ENCODE results near the gene ABCC5.

GRCh38 chr3:183898028-183898431 lies 119.7 kb downstream of the ABCC5 start:
- TF ChIP-seq CTCF (conservative IDR thresholded peaks at IDR 0.05) (no peak), EZH2 (IDR thresholded peaks at IDR 0.05; ENCODE audit: low read depth) (no peak)

Data from PC-9 (cell line).